Prostate gland (tissue), 2 donors: ENCODE measurements around the gene MRPS18A.

Experiments used
- CTCF ChIP-seq, 4 experiments: fragments of 200-600 bp in 2 of 4; fragments of 450-650 bp in 2 of 4; sonication (generic) in 2 of 4; IDR thresholded peaks; 1 replicate in 3 of 4; 2 replicates in 1 of 4; pipeline ENCODE4 v1.5.1; 2016 to 2019; ENCODE audit warnings: antibody characterized with exemption in 4 of 4, mild to moderate bottlenecking in 2 of 4, moderate library complexity in 2 of 4
- POLR2AphosphoS5 ChIP-seq: sonication (generic); formaldehyde crosslinking; IDR thresholded peaks from one replicate; pipeline ENCODE4 v1.6.1; 2017; ENCODE audit warnings: antibody characterized with exemption

DNA sequence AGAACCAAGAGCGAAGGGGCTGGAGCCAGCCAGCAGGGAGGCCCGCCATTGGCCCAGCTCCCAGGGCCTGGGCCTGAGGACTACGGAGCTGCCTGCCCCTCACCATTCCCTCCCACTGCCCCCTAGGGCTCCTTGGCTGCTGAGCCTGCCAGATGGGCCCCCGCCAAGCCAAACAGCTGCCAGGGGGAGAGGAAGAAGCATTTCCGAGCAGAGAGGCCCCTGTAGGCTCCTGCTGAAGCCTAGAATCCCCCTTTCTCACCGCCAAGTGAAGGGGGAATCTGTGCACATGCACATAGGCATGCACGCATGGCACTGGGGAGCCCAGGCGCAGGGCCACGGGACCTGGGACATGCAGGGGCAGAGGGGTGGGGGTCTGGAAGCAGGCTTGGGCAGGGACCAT is 28.5 kb upstream of the MRPS18A start:
- TF ChIP-seq CTCF (IDR thresholded peaks at IDR 0.05) (no peak), POLR2AphosphoS5 (no peak)
